AML-193 (cell line): ENCODE measurements around the gene PAEP.

Experiments
- DNase-seq, 2 experiments: peaks; one replicate each; lab custom pipeline; 2025; lab: John Stamatoyannopoulos, UW

Gene PAEP

GRCh38 chr9:135600296-135600817, 38.8 kb downstream of the PAEP start:
- no peak for DNase-seq

DNA sequence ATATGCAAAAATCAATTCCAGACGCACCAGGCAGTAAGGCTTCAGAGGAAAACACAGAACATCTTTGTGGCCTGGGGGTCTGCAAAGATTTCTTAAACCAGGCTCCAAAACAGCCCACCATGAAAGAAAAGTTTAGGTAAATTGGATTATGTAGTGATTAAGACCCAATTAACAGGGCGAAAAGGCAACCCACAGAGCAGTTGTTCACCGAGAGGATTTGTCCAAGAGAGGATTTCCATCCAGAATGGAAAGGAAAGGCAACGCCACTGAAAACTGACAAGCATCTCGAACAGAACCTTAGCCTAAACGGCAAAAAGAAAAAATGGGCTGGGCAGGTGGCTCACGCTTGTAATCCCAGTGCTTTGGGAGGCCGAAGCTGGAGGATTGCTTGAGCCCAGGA, 40.4 kb downstream of the PAEP start:
- DNase-seq: no peak

DNA sequence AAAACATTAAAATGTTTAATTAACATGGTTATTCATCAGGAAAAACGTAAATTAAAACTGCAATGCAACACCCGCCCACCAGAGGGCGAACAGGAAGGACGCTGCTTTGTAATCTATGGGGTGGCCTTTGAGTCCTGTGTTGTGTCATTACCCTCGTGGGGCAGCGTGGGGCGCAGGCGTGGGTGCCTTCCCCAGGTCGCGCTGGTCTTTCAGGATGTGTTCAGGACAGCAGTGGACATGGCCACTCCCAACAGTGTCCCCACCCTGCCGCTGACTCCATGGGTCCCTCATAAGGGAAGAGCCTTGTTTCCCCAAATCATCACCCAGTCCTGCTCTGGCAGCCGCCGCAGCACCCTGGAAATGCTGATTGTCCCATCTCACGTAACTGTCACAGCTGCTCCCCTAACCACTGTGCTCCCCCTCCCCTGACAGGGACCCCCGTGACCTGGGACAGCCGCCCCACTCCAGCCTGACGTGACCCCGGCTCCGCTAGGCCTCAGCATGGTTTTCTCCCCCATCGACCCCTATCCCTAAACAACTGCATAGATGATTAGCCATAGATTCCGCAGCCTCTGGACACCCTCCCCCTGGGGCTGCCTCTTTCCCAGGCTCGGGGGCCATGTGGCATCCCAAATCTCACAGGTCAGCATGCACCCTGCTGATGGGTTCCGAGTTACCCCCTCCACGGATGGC, 41.4 kb downstream of the PAEP start:
- DNase-seq: peak; percentile 32 to 41

DNA sequence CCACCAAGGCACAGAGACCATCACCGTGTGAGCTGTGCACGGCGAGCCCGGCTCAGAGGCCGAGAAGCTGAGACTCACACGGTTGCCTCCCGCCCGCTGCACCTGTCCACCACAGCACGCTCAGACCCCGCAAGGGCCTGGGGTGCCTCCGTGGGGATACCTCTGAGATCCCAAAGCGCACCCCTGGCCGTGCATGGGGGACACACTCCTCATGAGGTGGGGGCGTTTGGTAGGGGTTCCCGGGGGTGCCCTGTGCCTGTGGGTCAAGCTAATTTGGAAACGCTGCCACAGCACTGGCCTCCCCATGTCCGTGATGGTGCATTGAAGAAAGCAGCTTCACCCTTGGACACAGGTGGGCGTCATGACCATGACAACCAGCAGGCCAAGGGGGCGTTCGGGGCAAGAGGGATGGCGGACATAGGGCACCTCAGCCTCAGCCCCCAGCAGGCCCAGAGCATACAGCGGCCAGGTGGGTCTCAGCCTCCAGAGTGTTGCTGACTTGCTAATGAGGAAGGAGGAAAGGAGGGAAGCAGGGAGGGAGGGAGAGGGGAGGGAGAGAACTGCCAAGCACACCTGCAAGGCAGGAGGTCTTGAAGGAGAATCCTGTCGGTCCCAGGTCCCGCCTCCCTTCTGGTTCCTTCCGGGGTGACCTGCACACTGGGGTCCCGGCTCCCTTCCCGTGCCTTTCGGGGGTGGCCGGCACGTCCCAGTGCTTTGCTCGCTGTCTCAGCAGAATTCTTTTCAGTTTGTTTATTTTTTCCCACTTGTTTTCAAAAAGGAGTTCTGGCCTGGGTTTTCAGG, 43.1 kb downstream of the PAEP start:
- DNase-seq: no peak

DNA sequence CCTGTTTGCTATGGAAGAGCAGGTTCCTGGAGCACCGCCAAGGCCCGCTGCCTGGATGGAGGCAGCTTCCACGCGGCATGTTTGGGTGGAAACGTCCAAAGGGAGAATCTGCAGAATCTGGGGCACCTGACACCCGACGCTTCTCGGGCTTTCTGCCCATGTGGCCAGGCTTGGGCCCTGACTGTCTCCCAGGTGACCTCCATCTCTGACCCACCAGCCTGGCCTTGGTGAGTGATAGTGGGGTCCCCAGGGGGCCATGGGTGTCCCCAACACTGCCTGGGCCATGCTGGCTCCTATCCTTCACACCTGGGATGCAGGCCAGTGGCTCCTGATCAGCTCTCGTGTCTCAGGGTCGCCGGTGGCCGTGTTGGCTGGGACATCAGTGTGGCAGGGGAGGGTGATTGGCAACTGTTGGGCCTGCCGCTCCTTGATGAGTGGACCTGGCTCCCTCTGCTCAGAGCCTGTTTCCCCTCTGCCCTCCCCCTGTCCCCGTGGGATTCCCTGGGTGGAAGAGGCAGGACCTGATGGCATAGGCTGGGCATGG, 43.8 kb downstream of the PAEP start:
- no peak for DNase-seq

DNA sequence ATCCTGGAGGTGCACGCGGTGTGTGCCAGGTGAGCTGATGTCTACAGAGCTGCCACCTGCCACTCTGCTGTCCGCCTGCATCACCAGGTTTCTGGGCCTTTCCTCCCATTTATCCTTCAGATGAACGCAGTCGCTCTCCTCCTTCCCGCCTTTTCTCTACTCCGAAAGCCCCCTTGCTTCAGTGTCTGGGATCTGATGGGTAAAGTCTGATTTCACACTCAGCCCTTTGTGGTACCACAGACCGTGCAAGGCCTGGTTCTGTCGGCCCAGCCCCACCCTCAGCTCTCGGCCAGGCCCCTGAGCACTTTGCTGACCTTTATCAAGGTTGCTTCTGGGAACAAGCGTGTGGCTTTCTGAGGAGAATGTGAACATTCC, 45.3 kb downstream of the PAEP start:
- DNase-seq: no peak

GRCh38 chr9:135607401-135608293, 46.1 kb downstream of the PAEP start:
- no peak for DNase-seq

DNA sequence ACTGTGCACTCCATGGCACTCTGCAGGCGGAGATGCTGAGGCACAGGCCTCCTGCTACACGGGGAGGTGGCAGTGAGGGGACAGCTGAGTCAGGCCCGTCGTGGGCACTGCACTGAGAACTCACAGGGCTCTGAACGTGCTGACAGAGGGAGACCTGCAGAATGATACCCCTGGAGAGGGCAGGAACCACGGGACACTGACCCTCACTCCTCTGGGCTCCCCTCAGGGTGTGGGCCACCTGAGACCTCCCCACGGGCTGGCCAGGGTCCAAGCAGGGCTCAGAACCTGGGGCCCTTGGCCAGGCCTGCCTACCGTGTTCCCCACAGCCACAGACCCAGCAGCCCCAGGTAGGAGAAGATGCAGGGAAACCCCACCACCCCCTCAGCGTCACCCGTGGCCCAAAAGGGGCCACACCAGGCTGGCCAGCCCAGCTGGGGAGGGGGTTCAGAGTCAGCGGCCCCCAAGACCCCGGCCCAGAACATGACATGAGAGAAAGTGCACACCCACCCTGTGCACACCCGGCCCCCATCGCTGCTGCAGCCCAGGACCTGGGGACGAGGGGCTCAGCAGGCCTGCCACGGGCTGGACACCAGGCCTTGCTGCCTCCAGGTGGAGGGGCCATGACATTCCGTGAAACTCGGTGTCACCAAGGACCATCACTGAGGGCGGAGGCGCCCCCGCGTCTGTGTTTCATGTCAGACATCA, 46.9 kb downstream of the PAEP start:
- DNase-seq: no peak

DNA sequence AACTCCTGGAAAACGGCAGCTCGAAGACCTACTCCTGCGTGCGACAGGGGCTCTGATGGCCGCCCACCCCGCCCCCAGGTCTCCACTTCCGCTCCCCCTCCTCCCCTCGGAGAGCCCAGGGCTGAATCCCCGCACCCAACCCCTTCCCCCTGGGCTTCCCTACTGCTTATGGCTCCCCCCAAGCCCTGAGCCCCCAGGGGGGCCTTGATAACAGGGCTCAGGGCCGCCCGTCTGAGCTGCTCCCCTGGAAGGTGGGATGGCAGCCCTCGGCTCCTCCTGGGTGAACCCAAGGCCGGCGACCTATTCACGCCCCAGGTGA, 47.4 kb downstream of the PAEP start:
- DNase-seq: no peak

GRCh38 chr9:135609366-135609955, 47.9 kb downstream of the PAEP start:
- no peak for DNase-seq

GRCh38 chr9:135610290-135611141, 49.0 kb downstream of the PAEP start:
- no peak for DNase-seq

DNA sequence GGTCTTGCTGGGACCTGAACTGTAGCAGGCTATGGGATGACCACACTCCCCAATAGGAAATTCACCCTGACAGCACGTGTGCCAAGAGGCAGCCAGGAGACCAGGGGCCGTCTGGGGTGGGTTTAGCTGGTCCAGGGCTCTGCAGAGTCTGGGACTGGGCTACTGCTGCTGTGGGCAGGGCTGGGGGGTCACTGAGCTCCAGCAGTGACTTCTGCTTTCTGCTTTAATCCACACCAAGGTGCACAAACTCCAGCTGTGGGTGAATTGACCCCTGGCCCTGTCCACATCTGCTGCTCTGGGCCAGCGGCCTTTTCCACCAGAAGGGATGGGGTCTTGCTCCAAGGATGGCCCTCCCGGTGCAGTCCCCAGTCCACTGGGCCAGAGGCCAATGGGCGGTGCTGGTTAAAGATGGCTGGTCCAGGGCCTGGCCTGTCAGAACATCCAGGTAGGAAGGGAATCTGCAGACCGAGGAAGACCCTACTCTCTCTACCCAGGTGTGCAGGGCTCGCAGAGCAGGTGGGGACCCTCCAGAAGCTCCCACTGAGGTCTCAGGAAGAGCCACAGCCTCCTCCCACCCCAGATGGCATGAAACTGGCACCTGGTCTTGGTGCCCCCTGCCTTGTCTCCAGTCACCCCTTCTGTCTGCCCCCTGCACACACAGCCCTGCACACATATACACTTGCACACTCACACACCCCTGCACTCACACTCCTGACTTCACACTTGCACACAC, 49.8 kb downstream of the PAEP start:
- DNase-seq: no peak

GRCh38 chr9:135611875-135612209, 50.3 kb downstream of the PAEP start:
- no peak for DNase-seq

DNA sequence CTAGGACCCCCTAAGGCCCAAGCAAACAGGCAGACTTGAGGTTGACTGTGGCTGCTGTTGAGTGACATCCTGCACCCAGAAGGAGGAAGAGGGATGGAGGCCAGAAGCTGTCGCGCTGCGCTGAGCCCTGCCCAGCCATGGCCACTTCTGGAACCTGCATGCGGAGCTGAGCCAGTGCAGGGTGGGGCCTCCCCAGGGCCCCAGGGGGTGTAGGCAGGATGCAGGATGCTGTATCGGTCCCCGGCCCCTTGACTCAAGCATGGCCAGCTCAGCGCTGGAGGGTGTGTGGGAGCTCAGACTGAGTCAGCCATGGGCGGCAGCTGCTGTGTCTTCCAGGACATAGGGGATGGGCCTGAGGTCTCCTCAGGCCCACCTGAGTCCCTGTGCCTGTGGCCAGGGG, 50.9 kb downstream of the PAEP start:
- DNase-seq: no peak

DNA sequence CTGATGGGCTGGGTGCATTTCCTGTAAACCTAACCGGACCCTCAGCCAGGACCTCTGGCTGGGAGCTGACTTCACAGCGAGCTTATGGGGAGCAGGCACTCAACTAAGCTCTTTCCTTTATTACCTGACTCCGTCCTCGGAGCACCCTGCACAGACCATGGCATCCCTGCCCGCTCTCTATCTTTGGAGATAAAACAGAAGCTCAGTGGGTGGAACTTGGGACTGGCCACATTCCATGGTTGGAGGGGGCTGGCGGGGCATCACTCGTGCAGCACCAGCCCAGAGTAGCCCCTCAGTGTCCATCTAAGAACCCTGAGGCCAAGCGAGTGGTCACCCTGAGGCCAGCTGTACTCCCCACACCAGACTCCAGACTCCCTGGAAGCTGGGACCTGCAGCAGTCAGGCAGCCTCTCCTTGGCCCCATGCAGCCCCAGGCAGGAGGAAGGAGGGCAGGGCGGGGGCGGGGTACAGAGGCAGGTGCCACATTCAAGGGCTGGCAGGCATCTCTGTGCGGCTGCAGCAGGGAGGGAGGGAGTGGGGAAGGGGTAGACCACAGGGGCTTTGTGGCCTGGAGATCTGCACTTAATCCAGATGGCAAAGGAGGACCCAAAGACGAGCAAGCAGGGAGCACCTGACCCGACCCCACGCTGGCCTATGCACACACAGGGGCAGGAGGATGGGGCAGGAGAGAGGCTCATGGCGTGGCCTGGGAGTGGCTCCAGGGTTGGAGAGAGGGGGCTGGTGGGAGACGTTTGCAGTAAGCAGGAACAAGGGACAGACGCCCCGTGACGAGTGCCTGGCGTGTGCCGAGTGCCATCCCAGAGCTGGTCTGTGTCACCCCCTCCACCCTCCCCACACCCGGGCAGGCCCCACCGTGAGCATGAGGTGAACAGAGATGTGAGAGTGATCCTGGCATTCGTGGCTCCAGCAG, 51.7 kb downstream of the PAEP start:
- DNase-seq: no peak

DNA sequence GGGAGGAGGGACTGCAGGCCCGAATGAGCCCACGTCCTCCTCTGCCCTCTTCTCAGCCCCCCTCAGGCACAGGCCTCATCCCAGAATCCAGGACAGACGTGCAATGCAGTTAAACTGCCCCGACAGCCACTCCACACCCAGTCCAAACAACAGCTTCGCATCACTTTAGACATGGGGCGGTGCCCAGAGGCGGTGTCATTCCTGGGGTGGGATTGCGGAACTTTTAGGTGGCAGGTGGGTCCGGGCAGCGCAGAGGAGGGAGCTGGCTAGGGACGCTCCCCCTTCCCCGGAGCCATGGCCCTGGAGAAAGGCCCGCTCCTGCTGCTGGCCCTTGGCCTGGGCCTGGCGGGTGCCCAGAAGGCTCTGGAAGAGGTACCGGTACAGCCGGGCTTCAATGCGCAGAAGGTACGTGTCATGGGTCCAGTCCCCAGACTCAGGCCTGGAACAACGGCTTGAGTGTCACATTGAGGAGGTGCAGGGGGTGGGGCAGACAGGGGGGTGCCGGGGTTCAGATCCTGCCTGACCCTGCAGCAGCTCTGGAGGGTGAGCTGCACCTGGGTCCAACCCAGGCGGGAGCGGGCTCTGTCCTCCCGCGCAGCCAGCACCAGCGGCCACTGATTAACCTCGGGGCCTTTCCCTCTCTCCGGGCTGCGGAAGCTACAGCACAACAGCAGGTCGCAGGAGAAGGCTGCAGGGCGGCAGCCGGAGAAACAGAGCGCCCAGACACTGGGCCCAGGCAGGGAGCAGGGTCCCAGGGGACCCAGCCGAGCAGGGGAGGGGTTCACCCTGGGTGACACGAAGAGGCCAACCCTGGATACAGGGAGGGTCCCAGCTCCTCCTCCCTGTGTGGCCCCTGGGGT, 52.6 kb downstream of the PAEP start:
- no peak for DNase-seq

DNA sequence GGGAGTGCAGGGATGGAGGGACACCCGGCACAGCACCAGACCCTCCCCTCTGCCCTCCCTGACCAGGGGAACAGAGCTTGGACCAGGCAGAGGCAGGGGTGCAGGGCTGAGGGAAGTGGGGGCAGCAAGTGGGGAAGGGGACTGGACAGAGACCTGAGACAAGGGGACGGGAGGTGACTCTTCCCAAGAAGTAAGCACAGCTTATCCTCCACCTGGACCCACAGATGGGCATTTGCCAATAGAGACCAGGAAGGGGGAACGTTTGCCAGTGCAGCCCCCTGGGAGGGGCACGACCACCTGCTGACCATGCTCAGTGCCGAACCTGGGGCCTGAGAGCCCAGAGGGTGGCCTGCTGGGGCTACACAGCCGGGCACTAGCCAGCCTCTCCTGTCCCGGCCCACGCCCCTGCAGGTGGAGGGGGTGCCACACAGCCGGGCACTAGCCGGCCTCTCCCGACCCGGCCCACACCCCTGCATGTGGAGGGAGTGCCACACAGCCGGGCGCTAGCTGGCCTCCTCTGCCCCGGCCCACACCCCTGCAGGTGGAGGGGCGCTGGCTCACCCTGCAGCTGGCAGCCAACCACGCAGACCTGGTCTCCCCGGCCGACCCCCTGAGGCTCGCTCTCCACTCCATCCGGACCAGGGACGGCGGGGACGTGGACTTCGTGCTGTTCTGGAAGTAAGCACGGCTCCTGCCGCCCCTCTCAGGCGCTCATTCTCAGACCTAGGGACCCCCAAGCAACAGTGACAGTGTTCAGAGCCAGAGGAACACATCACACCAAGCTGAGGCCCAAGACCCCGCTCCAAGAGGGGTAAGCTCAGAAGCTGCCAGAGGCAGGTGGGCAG, 53.5 kb downstream of the PAEP start:
- DNase-seq: no peak
